GM12864 (cell line): ENCODE results near the gene NUMA1.

Source experiments
- DNase-seq: peaks from one replicate; pipeline ENCODE4 v3.0.0-alpha.2; 2011; ENCODE audit warnings: low read depth
- H3K4me3 ChIP-seq: 2 replicates; pipeline ENCODE4 v1.5.1; 2011; ENCODE audit warnings: mild to moderate bottlenecking, low read depth, low read length, control low read depth
- CTCF ChIP-seq: IDR thresholded peaks from 2 replicates; pipeline ENCODE4 v1.5.1; 2011; ENCODE audit warnings: low read depth, mild to moderate bottlenecking, moderate library complexity, low read length, control low read depth, inconsistent platforms; ENCODE audit errors: missing control alignments

NUMA1 gene

GRCh38 chr11:72102162-72102561 lies 21.8 kb upstream of the NUMA1 start:
- peak overlapping the region; percentile 95 for H3K4me3 ChIP-seq
- DNase-seq: no peak
- TF ChIP-seq CTCF: no peak

- no peak overlapping the region for H3K4me3 ChIP-seq
- TF ChIP-seq CTCF: no peak
- no peak for DNase-seq
These were observed 20.1 kb upstream of the NUMA1 start for GRCh38 chr11:72100462-72100861.

GRCh38 chr11:72100009-72100408 lies 19.7 kb upstream of the NUMA1 start:
- H3K4me3 ChIP-seq: no peak overlapping the region
- no peak for DNase-seq
- no peak for TF ChIP-seq CTCF

- no peak for DNase-seq
- no peak for TF ChIP-seq CTCF
- H3K4me3 ChIP-seq: no peak overlapping the region
These were observed 18.4 kb upstream of the NUMA1 start for GRCh38 chr11:72098741-72099140.

GRCh38 chr11:72091292-72091691 lies 10.9 kb upstream of the NUMA1 start:
- no peak overlapping the region for H3K4me3 ChIP-seq
- TF ChIP-seq CTCF: peak; percentile 81
- no peak for DNase-seq

- no peak overlapping the region for H3K4me3 ChIP-seq
- no peak for DNase-seq
- no peak for TF ChIP-seq CTCF
These were observed 7.9 kb upstream of the NUMA1 start for GRCh38 chr11:72088076-72088808.

- no peak for TF ChIP-seq CTCF
- DNase-seq: no peak
- H3K4me3 ChIP-seq: no peak overlapping the region
These were observed 5.4 kb upstream of the NUMA1 start for GRCh38 chr11:72085621-72086351.
